GM18909 (cell line): Measurements from ENCODE around the gene ITPR3.

Experiments used
- ATAC-seq: cut with Tn5 transposase; IDR thresholded peaks from one replicate; pipeline ENCODE4 v1.9.1; 2021; ENCODE audit warnings: mild to moderate bottlenecking; ENCODE audit not compliant: unreplicated experiment, poor library complexity

Gene ITPR3

DNA sequence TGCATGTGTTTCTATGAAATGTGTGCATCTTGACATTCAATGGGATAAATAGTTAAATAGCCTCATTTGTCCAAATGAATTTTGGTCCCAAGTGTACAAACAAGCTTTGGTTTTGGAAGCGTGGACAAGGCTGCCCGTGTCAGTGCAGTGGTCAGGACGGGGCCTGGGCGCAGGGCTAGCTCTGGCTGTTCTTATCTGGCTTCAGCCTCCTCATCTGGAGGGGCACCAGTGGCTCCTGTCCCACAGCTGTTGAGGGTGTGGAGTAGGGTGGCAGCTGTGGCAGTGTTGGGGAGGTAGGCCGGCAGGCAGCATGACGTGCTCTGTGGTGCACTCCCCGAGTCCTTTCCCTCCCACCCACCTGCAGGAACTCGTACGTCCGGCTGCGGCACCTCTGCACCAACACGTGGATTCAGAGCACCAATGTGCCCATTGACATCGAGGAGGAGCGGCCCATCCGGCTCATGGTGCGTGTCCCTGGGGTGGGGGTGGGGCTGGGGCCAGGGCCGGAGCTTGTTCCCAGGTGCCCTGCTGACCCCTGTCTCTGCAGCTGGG is 43.5 kb downstream of the ITPR3 start:
- no peak for ATAC-seq

DNA sequence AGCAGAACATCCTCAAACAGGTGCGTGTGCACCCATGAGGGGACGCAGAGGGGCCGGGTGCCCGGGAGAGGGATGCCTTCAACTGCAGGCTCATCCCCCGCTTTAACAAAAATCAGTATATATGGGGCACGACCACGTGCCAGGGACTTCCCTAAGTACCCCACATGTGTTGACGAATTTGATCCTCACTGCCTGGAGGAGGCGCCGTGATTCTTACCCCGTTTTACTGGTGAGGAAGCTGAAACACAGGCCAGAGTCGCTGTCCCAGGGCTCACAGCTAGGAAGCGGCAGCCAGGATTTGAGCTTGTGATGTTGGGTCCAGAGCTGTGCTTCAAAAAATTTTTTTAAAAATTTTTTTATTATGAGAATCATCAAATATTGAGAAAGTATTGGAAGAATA is 44.8 kb downstream of the ITPR3 start:
- ATAC-seq = no peak

DNA sequence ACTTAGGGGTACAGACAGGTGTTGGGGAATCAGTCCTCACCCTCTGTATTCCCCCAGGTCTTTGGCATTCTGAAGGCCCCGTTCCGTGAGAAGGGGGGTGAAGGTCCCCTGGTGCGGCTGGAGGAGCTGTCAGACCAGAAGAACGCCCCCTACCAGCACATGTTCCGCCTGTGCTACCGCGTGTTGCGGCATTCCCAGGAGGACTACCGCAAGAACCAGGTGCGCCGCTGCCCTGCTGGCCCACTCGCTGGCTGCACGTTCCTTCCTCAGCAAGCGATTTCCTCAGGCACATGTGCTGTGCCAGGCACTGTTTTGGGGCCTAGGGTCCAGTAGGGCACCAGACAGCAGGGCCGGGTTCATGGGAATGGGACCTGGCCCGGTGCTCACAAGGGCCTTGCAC is 46.0 kb downstream of the ITPR3 start:
- ATAC-seq = no peak

DNA sequence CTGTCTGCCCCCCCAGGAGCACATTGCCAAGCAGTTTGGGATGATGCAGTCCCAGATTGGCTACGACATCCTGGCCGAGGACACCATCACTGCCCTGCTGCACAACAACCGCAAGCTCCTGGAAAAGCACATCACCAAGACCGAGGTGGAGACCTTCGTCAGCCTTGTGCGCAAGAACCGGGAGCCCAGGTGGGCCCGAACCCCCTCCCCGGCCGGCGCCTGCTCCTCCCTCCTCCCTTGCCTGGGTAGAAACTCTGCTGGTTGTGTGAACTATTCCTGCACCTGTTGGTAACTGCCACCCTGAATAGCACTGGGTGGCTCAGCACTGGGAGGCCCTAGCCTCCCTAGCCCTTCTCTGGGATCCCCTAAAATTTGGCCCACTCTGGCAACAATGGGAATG is 46.7 kb downstream of the ITPR3 start:
- no peak for ATAC-seq

DNA sequence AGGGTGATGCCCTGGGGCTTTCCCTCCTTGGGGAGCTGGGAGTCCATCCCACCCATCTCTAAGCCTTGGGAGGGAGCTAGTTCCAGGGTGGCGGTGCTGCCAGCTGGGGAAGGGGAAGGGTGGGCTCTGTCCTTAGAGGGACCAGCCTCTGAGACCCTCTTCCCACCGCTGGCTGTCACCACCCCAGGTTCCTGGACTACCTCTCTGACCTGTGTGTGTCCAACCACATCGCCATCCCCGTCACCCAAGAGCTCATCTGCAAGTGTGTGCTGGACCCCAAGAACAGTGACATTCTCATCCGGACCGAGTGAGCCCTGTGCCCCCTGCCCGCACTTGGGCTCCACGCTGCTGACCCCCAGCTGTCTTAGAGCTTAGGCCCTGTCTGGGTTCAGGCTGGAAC is 47.2 kb downstream of the ITPR3 start:
- no peak for ATAC-seq

DNA sequence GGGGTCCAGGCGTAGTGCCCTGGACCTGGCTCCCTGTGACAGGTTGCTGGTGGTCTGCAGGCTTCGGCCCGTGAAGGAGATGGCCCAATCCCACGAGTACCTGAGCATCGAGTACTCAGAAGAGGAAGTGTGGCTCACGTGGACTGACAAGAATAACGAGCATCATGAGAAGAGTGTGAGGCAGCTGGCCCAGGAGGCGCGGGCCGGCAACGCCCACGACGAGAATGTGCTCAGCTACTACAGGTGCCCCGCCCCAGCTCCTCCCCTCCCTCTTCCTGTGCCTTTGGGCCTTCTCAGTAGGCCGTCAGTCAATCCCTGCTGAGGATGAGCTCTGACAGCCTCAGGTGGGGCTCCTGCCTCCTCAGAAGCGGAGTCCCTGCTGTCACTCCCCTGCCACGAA is 47.8 kb downstream of the ITPR3 start:
- ATAC-seq = no peak

DNA sequence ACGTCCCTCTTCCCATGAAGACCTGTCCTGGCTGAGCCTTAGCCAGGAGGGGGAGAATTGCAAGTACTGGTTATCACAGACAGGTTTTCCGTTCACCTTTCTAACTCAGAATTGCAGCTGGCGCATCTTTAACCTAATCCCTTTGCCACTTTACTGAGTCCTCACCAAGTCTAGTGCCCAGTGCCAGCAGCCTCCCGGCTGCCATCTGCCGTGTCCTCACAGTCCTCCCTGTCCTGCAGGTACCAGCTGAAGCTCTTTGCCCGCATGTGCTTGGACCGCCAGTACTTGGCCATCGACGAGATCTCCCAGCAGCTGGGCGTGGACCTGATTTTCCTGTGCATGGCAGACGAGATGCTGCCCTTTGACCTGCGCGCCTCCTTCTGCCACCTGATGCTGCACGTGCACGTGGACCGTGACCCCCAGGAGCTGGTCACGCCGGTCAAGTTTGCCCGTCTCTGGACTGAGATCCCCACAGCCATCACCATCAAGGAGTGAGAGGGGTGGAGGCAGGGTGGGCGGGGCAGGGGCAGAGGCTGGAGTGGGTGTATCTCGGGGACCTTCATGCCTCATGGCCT is 49.1 kb downstream of the ITPR3 start:
- ATAC-seq = no peak

DNA sequence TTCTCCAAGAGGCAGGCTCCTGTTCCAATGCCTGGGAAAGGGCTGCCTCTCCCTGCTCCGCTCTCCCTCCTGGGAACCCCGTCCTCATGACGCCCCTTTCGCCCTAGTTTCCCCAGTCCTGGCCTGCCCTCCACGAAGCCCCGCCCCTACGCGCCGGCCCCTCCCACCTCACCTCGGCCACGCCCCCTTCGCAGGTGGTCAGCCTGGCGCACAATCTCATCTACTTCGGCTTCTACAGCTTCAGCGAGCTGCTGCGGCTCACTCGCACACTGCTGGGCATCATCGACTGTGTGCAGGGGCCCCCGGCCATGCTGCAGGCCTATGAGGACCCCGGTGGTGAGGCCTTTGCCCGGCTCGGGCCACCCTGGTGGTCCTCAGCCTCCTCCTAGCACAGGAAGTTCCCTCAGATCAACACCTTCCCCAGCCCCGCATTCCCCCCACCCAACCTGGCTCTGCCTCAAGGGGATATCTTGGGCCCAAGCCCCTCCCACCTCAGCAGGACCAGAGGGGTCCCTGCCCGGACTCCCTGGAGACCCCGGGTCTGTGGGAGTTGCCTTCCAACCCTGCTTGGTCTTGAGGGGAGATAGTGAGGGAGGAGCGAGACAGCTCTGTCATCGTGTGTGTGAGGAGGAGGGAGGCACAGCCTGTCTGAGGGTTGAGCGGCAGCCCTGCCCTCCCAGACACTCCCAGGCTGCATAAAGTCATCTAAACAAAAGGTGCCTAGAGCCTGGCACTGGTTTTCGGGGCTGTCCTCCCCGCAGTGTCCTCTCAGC is 50.0 kb downstream of the ITPR3 start:
- no peak for ATAC-seq

DNA sequence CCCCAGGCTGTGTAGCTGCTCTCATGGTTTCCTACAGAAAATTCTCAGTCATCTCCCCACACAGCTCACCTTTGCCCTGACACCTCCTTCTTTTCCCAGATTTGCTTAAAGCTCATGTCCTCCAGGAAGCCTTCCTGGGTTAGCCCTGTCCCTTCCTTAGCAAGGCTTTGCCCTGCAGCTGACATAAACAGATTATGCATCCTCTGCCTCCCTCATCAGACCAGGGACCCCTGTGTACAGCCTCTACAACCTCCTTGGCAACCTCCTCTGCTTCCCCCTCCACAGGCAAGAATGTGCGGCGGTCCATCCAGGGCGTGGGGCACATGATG is 50.6 kb downstream of the ITPR3 start:
- ATAC-seq = no peak

DNA sequence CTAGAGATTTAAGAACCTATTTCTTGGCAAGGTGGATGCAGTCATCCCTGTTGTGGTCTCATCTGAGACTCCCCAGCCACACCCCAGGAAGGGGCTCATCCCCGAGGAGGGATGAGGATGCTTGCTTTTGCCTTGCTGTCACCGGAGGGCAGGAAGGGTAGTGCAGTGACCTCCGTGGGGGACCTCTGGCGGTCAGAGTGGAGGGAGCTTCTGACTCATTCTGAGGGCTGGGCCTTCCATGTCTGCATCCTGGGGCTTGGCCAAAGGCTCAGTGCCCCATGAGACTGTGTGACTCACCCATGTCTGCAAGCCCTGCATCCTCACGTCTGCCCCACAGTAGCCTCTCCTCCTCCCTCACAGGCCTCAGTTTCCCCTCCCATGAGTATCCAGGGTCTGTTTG is 51.7 kb downstream of the ITPR3 start:
- ATAC-seq = no peak

DNA sequence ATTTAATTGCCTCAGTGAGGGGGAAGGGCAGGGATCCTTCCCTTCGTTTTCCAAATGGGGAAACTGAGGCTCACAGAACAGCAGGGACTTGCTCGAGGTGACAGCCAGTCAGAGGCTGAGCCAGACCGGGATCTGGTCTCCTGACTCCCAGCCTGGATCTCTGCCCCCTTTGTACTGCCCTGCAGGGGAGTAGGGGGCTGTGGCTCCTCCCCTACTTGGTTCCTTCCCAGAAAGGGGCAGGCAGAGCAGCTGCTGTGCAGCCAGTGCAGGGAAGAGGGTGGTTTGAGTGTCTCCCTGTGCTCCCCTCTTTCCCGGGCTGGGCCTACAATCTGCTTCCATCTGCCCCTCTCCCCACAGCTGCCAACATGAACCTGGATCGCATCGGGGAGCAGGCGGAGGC is 52.7 kb downstream of the ITPR3 start:
- no peak for ATAC-seq

DNA sequence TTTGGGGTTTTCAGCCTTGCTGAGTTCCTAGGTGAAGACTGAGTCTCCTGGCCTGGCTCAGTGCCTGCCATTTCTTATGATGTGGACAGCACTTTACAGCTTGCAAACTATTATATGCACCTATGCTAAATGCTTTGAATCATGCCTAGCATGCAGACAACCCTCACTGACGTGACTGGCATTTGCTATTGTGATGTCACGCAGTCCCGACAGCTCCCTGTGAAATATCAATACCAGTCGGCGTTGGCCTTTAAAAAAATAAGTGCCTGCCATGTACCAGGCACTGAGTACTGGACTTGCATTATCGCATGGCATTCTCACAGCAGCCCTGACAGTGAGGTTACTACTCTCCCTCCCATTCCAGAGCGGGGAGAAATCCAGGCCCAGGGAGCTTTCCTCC is 54.8 kb downstream of the ITPR3 start:
- no peak for ATAC-seq

DNA sequence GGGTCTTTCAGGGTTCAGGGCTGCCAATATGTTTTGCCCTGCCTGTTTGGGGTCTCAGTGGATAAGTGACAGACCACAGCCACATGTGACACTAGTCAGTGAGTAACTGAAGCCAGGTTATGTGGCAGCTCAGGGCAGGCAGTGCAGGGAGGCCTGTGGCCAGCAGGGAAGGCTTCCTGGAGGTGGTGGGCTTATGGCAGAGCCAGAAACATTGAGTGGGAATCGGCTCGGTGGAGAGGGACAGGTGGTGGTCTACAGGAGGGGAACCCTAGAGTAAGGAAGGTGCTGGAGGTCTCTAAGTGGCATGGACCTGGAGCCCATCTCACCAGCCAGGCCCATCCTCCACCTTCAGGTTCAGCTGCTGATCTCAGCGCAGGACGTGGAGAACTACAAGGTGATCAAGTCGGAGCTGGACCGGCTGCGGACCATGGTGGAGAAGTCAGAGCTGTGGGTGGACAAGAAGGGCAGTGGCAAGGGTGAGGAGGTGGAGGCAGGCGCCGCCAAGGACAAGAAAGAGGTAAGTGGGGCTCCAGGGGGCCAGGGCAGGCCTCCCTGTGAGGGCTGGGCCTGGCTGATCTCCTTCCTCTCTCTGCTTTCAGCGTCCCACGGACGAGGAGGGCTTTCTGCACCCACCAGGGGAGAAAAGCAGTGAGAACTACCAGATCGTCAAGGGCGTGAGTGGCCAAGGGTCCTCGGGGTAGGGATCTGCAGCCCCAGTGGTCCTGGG is 55.5 kb downstream of the ITPR3 start:
- no peak for ATAC-seq

DNA sequence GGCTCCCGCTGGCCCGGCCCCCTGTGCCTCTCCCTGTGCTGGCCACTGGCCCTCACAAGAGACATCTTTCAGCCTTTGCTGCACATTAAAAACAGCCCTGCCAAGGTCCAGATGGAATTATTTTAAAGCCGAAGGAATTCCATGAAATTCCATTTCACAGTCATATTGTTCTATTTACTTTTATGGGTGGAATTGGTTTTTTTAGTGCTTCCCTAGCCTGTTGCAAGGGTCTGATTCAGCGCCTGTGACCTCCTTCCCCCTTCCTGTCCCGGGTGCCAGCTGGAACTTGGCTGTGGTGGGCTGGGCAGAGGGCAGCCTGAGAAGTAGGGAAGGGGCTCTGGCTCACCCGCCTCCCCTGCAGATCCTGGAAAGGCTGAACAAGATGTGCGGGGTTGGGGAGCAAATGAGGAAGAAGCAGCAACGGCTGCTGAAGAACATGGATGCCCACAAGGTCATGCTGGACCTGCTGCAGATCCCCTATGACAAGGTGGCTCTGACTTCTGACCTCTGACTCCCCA is 56.1 kb downstream of the ITPR3 start:
- no peak for ATAC-seq

DNA sequence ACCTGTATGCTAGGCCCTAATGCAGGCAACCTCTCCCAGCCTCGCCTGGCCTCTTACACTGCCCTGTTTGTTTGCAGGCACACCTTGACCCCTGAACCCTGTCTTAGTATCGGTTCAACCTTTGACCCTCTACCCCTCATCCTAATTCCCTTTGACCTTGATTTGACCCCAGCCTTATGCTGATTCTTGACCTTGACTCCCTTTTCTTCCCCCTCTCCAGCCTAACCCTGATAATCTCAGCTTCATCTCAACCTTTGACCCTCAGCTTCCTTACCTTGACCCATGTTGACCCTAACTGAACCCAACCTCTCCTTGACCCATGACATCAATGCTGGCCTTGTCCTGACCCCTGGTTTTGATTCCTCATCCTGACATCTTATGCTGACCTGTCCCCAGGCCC is 56.6 kb downstream of the ITPR3 start:
- ATAC-seq = no peak

DNA sequence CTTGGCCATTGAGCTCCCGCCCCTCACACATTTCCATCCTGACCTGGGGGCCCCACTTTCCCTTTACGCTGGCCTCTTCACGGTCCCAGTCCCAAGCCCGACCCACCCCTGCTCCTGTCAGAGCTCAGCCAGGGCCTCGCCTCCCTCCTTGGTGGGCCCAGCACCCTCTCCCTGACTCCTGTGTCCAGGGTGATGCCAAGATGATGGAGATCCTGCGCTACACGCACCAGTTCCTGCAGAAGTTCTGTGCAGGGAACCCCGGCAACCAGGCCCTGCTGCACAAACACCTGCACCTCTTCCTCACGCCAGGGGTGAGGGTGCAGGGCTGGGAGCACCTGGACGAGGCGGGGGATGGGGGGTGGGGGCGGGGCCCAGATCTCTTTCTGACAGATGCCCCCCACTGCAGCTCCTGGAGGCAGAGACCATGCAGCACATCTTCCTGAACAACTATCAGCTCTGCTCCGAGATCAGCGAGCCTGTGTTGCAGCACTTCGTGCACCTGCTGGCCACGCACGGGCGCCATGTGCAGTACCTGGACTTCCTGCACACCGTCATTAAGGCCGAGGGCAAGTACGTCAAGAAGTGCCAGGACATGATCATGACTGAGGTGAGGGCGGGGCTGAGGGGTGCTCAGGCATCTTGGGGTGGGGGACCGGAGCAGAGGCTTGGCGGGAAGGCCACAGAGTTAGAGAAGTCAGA is 57.3 kb downstream of the ITPR3 start:
- ATAC-seq = no peak

DNA sequence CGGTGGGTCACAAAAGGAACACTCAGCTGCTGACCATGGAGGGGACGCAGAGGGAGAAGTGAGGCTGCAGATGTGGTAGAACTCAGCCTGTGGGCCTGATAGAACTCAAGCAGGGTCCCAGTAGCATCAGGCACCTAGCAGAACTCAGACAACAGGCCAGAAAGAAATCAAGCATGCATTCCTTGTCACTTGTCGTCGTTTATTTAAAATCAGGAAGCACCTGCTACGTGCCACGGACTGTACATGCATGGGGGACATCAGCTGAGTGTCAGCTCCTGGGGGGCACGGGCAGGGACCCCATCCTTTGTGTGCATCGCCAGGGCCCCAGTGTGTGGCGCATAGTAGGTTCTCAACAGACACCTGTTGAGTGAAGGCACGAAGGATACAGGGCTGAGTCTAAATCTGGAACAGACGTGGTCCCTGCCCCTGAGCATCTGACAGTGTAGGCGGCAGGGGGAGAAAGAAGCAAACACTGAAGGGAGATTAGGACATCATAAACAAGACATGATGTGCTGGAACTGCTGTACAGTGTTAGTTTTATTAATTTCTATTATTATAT is 57.9 kb downstream of the ITPR3 start:
- ATAC-seq = no peak

DNA sequence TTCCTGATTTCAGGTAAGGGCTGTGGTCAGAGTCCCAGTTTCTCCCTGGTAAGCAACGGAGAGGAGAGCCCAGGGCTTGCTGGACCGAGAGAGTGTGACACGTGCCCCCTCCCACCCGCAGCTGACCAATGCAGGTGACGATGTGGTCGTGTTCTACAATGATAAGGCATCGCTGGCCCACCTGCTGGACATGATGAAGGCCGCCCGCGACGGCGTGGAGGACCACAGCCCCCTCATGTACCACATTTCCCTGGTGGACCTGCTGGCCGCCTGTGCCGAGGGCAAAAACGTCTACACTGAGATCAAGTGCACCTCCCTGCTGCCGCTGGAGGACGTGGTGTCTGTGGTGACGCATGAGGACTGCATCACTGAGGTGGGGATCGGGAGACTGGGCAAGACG is 58.6 kb downstream of the ITPR3 start:
- no peak for ATAC-seq

DNA sequence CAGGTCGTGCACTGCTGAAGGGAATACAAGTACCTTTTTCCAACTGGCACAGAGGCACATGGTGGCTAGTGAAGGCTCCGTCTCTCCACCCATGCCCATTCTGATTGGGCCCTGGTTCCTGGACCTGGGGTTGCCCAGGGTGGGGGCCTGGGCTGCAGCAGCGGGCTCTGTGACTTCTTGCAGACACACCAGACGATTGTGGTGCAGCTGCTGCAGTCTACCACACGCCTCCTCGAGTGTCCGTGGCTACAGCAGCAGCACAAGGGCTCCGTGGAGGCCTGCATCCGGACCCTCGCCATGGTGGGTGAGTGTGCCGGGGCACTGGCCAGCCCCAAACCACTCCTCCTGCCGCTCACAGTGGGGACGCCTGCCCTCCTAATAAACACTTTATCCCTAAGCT is 61.2 kb downstream of the ITPR3 start:
- ATAC-seq = no peak

DNA sequence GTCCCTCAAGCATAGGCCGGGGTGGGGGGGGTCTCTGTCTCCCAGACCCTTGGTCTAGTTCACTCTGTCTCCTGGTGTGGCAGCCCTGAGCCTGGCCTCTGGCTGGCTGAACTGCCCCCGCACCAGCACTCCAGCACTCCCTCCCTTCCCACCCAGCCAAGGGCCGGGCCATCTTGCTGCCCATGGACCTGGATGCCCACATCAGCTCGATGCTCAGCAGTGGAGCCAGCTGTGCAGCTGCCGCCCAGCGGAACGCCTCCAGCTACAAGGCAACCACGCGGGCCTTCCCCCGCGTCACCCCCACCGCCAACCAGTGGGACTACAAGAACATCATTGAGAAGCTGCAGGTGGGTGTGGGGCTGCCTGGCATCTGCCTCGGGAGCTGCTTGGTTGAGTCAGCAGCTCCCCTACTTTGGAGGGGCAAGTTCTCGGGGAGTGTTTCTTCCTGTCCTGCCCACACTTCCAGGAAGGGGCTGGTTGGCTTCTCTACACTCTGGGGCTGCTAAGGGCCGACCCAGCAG is 62.0 kb downstream of the ITPR3 start:
- no peak for ATAC-seq
